Measurements from ENCODE around the gene TMEM239. TPM values are rescaled to one million over a fixed set of nuclear protein-coding genes. Genes with fewer than 3 reads are reported as not detected.

TMEM239 gene
- total RNA-seq, 1 donor from 2014 or later: not detected

DNA sequence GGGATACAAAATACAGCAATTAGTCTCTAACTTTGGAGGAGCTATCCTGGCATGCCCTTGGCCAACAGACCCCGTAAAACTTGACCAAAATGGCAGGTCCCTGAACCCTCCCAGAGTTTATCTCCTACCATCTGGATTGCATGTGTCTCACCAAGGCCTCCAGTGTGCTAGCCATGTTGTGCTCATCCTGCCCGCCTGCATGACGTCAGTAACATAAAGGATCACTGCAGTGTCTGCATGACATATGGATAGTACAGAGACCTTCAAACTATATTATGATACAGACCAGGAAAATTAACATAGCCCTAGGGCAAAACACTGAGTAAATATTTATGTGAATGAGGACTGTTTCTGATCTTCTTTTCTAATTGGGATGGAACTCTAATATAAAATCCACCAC, 41.0 kb upstream of the TMEM239 start:
- TF ChIP-seq CTCF (IDR thresholded peaks at IDR 0.05; ENCODE audit: insufficient read depth, low read length, poor library complexity, severe bottlenecking): no peak
- H3K27me3 ChIP-seq (ENCODE audit: control insufficient read depth, insufficient read depth, low read length): no peaks in the 10 kb centered on the region

GRCh38 chr20:2778602-2779321, 37.4 kb upstream of the TMEM239 start:
- no peaks in the 10 kb centered on the region for H3K36me3 ChIP-seq (ENCODE audit: control insufficient read depth, insufficient read depth, low read length)
- H3K27me3 ChIP-seq (ENCODE audit: control insufficient read depth, insufficient read depth, low read length): peaks cover 2% of the 10 kb centered on the region
- DNase-seq (ENCODE audit: low read depth): no peak
- no peak for TF ChIP-seq CTCF (IDR thresholded peaks at IDR 0.05; ENCODE audit: insufficient read depth, low read length, poor library complexity, severe bottlenecking)
- H3K4me3 ChIP-seq (ENCODE audit: low read depth, low read length): no peak overlapping the region

More for the DNA sequence above, 41.0 kb upstream of the TMEM239 start:
- Histone ChIP-seq H3K36me3 (ENCODE audit: control insufficient read depth, insufficient read depth, low read length) (no peaks in the 10 kb centered on the region), H3K4me3 (ENCODE audit: low read depth, low read length) (no peak overlapping the region)
- no peak for DNase-seq (ENCODE audit: low read depth)

GRCh38 chr20:2780948-2781347, 35.2 kb upstream of the TMEM239 start:
- Histone ChIP-seq H3K27me3 (ENCODE audit: control insufficient read depth, insufficient read depth, low read length) (peaks cover 2% of the 10 kb centered on the region), H3K4me3 (ENCODE audit: low read depth, low read length) (no peak overlapping the region), H3K36me3 (ENCODE audit: control insufficient read depth, insufficient read depth, low read length) (no peaks in the 10 kb centered on the region)
- TF ChIP-seq CTCF (IDR thresholded peaks at IDR 0.05; ENCODE audit: insufficient read depth, low read length, poor library complexity, severe bottlenecking): no peak
- DNase-seq (ENCODE audit: low read depth): no peak

DNA sequence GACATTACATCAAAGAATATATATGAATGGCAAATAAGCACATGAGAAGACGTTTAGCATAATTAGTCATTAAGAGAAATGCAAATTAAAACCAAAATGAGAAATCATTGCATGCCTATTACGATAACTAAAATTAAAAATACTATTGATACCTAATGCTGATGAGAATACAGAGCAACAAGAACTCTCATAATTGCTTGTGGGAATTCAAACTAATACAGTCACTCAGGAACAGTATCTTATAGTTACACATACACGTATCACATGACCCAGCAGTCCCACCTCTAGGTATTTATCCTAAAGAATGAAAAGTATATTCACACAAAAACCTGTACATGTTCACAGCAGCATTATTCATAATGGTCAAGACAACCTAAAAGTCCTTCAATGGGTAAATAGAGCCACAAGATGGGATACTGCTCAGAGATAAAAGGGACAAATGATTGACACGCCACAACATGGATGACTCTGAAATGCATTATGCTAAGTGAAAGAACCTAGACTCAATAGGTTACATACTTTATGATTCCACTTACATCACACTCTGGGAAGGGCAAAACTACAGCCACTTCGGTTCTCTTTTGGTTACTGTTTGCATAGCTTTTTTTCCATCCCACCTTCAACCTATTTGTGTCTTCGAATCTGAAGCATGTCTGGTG, 32.1 kb upstream of the TMEM239 start:
- Histone ChIP-seq H3K27me3 (ENCODE audit: control insufficient read depth, insufficient read depth, low read length) (peaks cover 2% of the 10 kb centered on the region), H3K36me3 (ENCODE audit: control insufficient read depth, insufficient read depth, low read length) (no peaks in the 10 kb centered on the region), H3K4me3 (ENCODE audit: low read depth, low read length) (no peak overlapping the region)
- no peak for DNase-seq (ENCODE audit: low read depth)
- no peak for TF ChIP-seq CTCF (IDR thresholded peaks at IDR 0.05; ENCODE audit: insufficient read depth, low read length, poor library complexity, severe bottlenecking)

- no peak for TF ChIP-seq CTCF (IDR thresholded peaks at IDR 0.05; ENCODE audit: insufficient read depth, low read length, poor library complexity, severe bottlenecking)
- H3K4me3 ChIP-seq (ENCODE audit: low read depth, low read length): no peak overlapping the region
- DNase-seq (ENCODE audit: low read depth): no peak
- H3K27me3 ChIP-seq (ENCODE audit: control insufficient read depth, insufficient read depth, low read length): peaks cover 11% of the 10 kb centered on the region
- H3K36me3 ChIP-seq (ENCODE audit: control insufficient read depth, insufficient read depth, low read length): no peaks in the 10 kb centered on the region
Measured at GRCh38 chr20:2793471-2793870, 22.7 kb upstream of the TMEM239 start.

Measured in kidney epithelial cell (primary cell).